Measurements from ENCODE around the gene TXN2. TPM values are rescaled to one million over a fixed set of nuclear protein-coding genes. Genes with fewer than 3 reads are reported as not detected.

The TXN2 gene
- total and polyA plus RNA-seq, 2 donors (not counting 1 experiment from before 2014, with no cell fraction given), result 25.3 to 118 TPM

- H3K36me3 ChIP-seq (ENCODE audit: control insufficient read depth, insufficient read depth, low read length), result no peaks in the 10 kb centered on the region
- TF ChIP-seq CTCF (conservative IDR thresholded peaks at IDR 0.05 in 1 of 2, IDR thresholded peaks at IDR 0.05 in 1 of 2; ENCODE audit: low read depth in 1 of 2, low read length in 2 of 2), result no peak
- TF ChIP-seq EZH2 (IDR thresholded peaks at IDR 0.05; ENCODE audit: low read length, missing control alignments), result no peak
- DNase-seq (ENCODE audit: low read depth in 2 of 2), result no peak
- H4K20me1 ChIP-seq (ENCODE audit: control insufficient read depth, extremely low read depth, insufficient read depth, low read length), result no peaks in the 10 kb centered on the region
- H3K4me2 ChIP-seq (ENCODE audit: extremely low read depth, insufficient read depth, low read length), result no peak overlapping the region
- H2AFZ ChIP-seq (ENCODE audit: low read length), result no peak overlapping the region
- no peaks in the 10 kb centered on the region for H3K27me3 ChIP-seq (ENCODE audit: control insufficient read depth, insufficient read depth, low read length)
- no peaks in the 10 kb centered on the region for H3K79me2 ChIP-seq (ENCODE audit: control insufficient read depth, insufficient read depth, low read length)
- no peak overlapping the region for H3K27ac ChIP-seq (ENCODE audit: insufficient read depth, low read length)
- no peak overlapping the region for H3K9ac ChIP-seq (ENCODE audit: insufficient read depth, low read length)
- H3K4me1 ChIP-seq (ENCODE audit: control insufficient read depth, extremely low read depth, insufficient read depth, low read length), result peaks cover 26% of the 10 kb centered on the region
- H3K4me3 ChIP-seq (replicated peaks in 1 of 4; ENCODE audit: control extremely low read depth in 1 of 4, insufficient read depth in 1 of 4, low read depth in 3 of 4, low read length in 4 of 4), result no peak overlapping the region
- H3K9me3 ChIP-seq (ENCODE audit: control insufficient read depth, insufficient read depth, low read depth, low read length), result no peaks in the 10 kb centered on the region
Observed at GRCh38 chr22:36435516-36436415, 45.7 kb downstream of the TXN2 start.

GRCh38 chr22:36433318-36434231 is 47.9 kb downstream of the TXN2 start:
- H3K4me3 ChIP-seq (replicated peaks in 1 of 4; ENCODE audit: control extremely low read depth in 1 of 4, insufficient read depth in 1 of 4, low read depth in 3 of 4, low read length in 4 of 4), result no peak overlapping the region
- H3K9ac ChIP-seq (ENCODE audit: insufficient read depth, low read length), result no peak overlapping the region
- no peak overlapping the region for H3K27ac ChIP-seq (ENCODE audit: insufficient read depth, low read length)
- peak in 1 of 2 donors; percentile 36 for DNase-seq (ENCODE audit: low read depth in 2 of 2)
- no peak overlapping the region for H2AFZ ChIP-seq (ENCODE audit: low read length)
- no peak for TF ChIP-seq CTCF (conservative IDR thresholded peaks at IDR 0.05 in 1 of 2, IDR thresholded peaks at IDR 0.05 in 1 of 2; ENCODE audit: low read depth in 1 of 2, low read length in 2 of 2)
- H3K27me3 ChIP-seq (ENCODE audit: control insufficient read depth, insufficient read depth, low read length), result no peaks in the 10 kb centered on the region
- H4K20me1 ChIP-seq (ENCODE audit: control insufficient read depth, extremely low read depth, insufficient read depth, low read length), result no peaks in the 10 kb centered on the region
- no peaks in the 10 kb centered on the region for H3K79me2 ChIP-seq (ENCODE audit: control insufficient read depth, insufficient read depth, low read length)
- peaks cover 12% of the 10 kb centered on the region for H3K4me1 ChIP-seq (ENCODE audit: control insufficient read depth, extremely low read depth, insufficient read depth, low read length)
- H3K9me3 ChIP-seq (ENCODE audit: control insufficient read depth, insufficient read depth, low read depth, low read length), result no peaks in the 10 kb centered on the region
- H3K36me3 ChIP-seq (ENCODE audit: control insufficient read depth, insufficient read depth, low read length), result no peaks in the 10 kb centered on the region
- H3K4me2 ChIP-seq (ENCODE audit: extremely low read depth, insufficient read depth, low read length), result no peak overlapping the region

All from fibroblast of lung (primary cell).